GM19468 (cell line): Measurements from ENCODE around the gene CMC4.

Experiments used
- ATAC-seq: cut with Tn5 transposase; IDR thresholded peaks from one replicate; pipeline ENCODE4 v1.9.1; 2021; ENCODE audit warnings: mild to moderate bottlenecking, moderate library complexity, moderate number of reproducible peaks; ENCODE audit not compliant: unreplicated experiment; ENCODE audit errors: extremely low read depth

The CMC4 gene, protein sequence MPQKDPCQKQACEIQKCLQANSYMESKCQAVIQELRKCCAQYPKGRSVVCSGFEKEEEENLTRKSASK

GRCh38 chrX:155070975-155071693 lies at the start of gene CMC4, which contains the start of the genes BRCC3 and MTCP1:
CMC4 (minus strand) TSS chrX:155071136; CDS start chrX:155064023, 7,113 bp downstream.
BRCC3 (plus strand) TSS chrX:155071508; CDS start chrX:155071528, 20 bp downstream.
MTCP1 (minus strand) TSS chrX:155071136; CDS start chrX:155066010, 5,126 bp downstream.
- peak; percentile 53 for ATAC-seq

- no peak for ATAC-seq
These were observed 44.4 kb upstream of the CMC4 start for GRCh38 chrX:155115174-155115819.

DNA sequence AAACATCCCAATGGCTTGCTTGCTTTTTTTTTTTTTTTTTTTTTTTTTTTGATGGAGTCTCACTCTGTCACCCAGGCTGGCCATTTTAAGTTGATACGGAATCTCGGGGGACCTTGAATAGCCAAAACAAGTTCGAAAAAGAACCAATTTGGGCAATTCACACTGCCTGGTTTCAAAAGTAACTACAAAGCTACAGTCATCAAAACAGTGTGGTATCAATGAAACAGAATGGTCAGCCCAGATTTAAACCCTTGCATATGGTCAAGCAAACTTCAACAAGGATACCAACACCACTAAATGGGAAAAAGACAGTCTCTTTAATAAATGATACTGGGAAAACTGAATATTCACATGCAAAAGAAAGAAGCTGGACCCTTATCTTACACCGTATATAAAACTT lies 42.2 kb upstream of the CMC4 start:
- no peak for ATAC-seq

DNA sequence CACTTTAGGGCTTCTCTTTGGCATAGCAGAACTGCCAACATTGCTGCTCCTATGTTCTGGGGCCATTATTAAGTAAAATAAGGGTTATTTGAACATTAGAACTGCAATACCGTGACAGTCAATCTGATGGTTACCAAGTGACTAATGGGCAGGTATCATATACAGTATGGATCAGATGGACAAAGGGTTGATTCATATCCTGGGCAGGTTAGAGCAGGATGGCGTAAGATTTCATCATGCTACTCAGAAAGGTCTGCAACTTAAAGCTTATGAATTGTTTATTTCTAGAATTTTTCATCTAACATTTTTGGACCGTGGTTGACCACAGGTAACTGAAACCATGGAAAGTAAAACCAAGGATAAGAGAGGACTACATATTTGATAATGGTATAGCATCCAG lies 41.2 kb upstream of the CMC4 start:
- ATAC-seq, result no peak

DNA sequence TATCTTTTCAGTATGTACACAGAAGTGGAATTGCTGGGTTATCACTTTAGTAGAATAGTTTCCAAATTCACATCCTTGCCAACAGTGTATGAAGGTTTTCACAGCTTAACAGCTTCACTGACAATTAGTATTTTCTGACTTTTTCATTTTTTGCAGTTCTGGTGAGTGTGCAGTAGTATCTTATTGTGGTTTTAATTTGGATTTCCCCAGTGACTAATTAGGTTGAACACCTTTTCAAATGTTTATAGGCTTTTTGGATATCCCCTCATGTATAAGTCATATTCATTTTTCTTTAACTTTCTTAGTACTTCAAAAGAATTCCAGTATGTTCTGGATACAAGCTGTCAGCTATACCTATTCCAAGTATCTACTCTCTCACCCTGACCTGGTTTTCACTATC lies 37.5 kb upstream of the CMC4 start:
- ATAC-seq, result no peak

DNA sequence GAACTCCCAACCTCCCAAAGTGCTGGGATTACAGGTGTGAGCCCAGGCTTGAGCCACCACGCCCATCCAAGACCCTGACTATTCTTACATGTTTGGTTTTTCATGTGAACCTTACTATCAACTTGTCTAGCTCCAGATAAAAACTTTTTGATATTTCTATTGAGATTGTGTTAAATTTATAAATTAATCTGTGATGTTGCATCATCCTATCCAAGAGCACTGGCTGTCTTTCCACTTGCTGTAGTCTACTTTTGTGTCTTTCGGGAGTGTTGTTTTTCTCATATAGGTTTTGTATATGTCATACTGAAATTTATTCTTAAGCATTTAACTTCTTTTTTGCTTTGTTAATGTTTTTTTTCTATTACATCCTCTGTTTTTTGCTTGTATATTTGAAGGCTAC lies 35.0 kb upstream of the CMC4 start:
- ATAC-seq, result no peak

DNA sequence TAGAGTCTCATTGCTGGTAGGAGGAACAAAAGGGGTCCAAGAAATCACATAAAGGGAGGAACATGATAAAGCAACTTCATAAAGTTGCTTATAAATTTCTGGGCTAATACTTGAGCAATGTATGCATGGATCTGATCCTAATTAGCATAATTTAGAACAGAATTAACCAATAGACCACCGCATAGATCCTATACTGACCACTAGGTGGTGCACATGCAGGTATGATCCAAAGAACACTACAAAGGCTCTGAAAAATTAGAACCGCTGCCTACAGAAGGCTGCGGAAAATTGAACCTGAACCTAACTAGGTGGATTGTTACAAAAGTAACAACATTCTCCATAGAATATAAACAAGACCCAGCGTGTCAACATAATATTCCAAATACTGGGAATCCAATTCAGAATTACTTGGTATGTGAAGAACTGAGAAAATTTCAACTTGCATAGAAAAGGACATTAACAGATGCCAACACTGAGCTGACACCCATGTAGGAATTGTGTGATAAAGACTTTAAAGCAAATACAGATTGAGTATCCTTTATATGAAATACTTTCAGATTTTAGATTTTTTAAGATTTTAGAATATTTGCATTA lies 23.6 kb upstream of the CMC4 start:
- no peak for ATAC-seq

GRCh38 chrX:155086961-155087735 lies 16.2 kb upstream of the CMC4 start:
- ATAC-seq, result no peak

DNA sequence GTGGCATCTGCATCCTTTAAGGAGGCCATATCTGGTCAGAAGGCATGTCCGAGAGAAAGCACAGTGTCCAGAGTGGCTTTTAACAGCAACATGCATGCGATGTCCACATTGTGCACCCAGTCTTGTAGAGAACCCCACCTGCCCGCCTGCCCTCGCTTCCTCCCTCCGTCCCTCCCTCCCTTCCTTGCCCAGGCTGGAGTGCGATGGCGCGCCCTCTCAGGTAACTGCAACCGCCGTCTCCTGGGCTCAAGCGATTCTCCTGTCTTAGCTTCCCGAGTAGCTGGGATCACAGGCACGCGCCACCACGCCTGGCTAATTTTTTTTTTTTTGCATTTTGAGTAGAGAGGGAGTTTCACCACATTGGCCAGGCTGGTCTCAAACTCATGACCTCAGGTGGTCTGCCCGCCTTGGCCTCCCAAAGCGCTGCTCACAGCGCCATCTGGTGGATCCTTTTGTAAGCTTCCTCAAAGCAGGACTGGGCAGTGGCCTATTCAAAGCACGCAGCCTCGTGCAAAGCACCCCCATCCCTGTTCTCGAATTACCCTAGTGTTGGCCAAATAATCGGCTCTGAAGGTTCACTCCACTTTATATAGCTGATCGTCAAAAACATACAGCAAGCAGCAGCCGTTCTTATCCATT lies 15.4 kb upstream of the CMC4 start:
- no peak for ATAC-seq

DNA sequence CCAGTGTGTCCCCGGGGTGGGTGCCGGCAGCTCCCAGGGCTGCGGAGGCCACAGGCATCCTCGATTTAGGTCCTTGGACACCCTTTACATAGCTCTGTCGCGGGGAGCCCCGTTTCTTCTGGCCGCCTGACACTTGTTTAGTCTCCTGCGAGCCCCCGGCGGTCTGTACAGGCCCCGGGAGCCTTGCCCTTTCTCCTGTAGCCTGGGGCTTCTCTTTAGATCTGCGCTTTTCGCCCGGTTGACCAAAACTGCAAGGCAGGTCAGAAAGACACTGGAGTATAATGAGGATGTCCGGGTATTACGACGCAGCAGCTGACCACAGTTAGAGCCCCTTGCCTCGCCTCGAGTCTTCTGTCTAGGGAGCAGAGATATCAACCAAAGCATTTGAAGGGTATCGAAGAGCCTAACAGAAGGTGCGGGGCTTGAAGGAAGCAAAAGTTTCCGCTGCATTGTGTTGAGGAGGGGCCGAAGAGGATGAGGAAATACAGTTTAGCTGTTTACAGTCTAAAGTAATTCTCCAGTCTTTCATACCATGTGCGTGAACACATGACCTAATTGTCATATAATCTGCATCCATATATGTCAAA lies 851 bp upstream of the CMC4 start:
- no peak for ATAC-seq

- no peak for ATAC-seq
These were observed 317 bp downstream of the CMC4 start for GRCh38 chrX:155070663-155070974.

DNA sequence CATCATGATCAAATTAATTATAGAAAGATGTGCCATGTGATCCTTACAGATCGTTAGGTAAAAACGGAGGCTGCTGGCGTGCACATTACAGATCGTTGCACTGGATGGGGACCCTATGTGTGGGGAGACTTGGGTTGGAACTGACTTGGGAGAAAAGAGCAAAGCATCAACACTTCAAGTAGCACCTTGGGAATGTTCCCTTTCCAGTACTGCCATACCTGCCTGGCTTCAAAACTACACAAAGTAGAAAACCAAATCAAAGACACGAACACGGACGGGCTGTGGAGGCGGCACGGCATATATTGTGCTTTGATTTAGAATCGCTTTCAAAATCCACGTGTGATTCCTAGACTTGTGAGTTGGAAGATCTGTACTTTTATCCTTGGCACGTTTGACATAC lies 898 bp downstream of the CMC4 start:
- ATAC-seq, result no peak

DNA sequence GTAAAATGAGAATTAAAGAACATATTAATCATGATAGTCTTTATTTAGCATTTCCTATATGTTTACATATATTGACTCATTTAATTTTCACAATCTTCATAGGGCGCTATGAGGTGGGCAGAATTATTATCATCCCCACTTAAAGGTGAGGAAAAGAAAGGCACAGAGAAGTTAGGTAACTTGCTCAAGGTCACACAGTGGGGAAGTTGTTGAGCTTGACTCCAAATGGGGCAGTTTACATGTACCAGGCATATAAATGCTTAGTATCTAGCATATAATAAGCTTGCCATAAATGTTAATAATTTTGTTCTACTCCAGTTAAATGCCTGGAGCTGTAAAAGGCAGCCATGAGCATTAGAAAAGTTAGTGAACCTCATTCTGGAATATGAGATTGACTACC lies 1.5 kb downstream of the CMC4 start:
- ATAC-seq, result no peak

- ATAC-seq, result no peak
These were observed 2.8 kb downstream of the CMC4 start for GRCh38 chrX:155068165-155068564.

DNA sequence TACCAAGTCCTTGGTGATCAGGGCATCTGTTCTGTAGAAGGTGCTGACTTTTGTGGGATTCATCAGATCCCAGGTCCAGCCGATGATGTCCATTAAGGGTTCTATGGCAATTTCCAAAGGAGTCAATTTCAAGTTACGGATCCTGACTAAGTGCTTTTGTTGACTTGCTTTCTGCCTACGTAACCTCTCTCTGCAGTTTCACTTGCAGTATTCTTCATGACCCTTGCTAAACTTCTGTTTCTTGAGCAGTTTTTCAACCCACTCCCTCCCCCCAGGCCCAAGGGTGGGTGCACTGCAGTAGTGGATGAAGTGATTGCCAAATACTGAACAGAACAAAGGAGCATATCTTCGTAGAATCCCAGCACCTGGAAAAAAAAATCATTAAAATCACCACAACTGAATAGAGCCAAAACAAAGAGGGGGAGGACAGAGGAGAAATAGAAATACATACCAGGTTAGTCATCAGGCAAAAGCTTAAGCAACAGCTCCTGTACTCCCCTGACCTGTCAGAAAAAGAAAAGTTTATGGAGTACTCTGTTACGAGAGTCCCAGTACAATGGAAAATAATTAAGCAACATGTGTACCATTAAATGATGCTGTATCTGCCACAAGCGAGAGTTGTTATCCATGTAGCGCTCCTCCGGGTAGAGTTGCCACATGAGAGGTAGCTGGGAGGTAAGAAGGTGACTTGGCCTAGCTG lies 5.8 kb downstream of the CMC4 start:
- ATAC-seq, result no peak

DNA sequence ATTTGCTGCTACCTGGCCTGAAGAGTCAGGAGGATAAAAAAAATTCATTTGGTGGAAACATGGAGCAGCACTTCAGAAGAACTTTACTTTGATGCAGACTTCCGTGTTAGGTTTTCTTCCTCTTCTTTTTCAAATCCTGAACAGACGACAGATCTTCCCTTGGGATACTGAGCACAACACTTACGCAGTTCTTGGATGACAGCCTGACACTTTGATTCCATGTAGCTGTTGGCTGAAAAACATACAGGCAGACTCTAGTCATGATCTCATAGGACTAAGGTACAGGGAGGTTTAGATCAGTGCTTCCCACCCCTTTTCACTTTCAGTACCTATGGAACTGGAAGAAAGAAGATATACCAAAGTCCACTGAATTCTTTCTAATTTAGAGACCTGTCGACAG lies 9.2 kb downstream of the CMC4 start:
- ATAC-seq, result no peak

- ATAC-seq, result no peak
These were observed 13.8 kb downstream of the CMC4 start for GRCh38 chrX:155056877-155057792.

DNA sequence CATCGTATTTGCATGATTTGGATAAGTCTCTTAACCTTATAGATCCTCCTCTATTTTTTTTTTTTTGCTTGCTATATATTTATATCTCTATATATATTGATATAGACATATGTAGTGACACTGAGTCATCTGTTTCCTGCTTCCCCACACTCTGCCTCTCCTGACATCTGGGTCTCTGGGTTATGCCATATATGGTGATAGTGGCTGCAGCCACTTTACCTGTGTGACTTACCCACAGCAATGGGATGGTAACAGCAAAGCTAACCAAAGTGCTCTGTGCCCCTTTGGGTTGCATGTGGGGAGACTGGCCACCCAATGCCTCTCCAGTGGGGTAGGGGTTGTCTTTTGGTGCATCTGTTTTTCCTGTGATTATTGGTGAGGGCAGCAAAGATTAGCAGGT lies 14.5 kb downstream of the CMC4 start:
- ATAC-seq, result no peak
